Stimulated activated CD4-positive, alpha-beta T cell treated with anti-CD3 and anti-CD28 coated beads, Interleukin-4, amount 100 ng/mL, for 24 hours (primary cell): Measurements from ENCODE around the gene C2orf69.

Source experiments
- DNase-seq: peaks from one replicate; pipeline ENCODE4 v3.0.0-alpha.2; 2020

The C2orf69 gene

DNA sequence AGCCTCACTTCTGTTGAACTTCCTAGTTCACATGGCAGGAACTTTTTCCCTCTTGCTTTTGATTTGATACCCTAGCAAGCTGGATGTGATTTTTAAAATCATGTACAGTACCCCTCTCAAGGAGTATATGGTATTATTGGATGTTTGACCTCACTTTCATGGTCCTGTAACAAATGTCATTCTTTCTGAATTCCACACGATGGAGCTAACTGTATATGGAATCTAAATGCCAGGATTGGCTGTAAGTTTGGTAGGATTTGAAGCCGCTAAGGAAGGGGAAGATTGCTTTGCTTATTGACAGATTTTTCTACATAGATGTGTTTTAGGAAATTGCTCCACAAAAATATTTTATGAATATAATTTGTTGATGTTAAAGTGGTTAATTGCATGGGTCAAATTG is 62.6 kb downstream of the C2orf69 start:
- no peak for DNase-seq

DNA sequence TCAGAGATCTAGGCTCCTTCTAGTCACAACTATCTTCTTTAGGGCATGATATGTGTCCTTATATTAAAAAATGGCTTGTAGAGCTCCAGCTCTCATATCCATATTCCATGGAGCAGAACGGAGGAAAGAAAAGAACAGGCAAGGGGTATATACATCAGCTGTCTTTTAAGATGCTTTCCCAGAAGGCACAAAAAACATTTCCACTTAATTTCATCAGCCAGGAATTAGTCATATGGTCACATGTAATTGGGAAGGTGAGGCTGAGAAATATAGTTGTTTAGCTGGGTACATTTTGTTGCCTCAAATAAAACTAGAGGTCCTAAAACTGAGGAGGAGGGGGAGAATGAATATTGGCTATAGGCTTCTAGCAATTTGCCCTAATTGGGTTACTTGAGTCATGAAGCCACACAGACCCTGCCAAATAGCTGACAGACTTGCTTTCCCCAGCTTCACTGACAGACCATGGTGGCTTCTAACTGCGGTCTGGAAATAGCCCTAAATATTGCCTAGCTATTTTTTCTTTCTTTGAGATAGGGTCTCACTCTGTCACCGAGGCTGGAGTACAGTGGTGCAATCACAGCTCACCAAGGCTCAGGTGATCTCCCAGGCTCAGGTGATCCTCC is 64.3 kb downstream of the C2orf69 start:
- DNase-seq: no peak
